ENCODE results near the gene SERPINI1.

The SERPINI1 gene

GRCh38 chr3:167735233-167736138 lies at the start of gene SERPINI1:
TSS of gene SERPINI1 (plus strand) at chr3:167735721. CDS start at chr3:167789129, 53,408 bp downstream.
- TF ChIP-seq GATA1 (IDR thresholded peaks at IDR 0.05; ENCODE audit: low read depth, low read length) (no peak), POLR2A (IDR thresholded peaks at IDR 0.05; ENCODE audit: low read length) (no peak)
- peak; percentile 85 for DNase-seq

GRCh38 chr3:167691366-167691765 lies 44.2 kb upstream of the SERPINI1 start:
- TF ChIP-seq POLR2A (IDR thresholded peaks at IDR 0.05; ENCODE audit: low read length) (no peak), GATA1 (IDR thresholded peaks at IDR 0.05; ENCODE audit: low read depth, low read length) (no peak)
- no peak for DNase-seq

- no peak for TF ChIP-seq POLR2A (IDR thresholded peaks at IDR 0.05; ENCODE audit: low read length)
- no peak for TF ChIP-seq GATA1 (IDR thresholded peaks at IDR 0.05; ENCODE audit: low read depth, low read length)
- no peak for DNase-seq
Observed at GRCh38 chr3:167694121-167694520, 41.4 kb upstream of the SERPINI1 start.

- DNase-seq, result no peak
- no peak for TF ChIP-seq GATA1 (IDR thresholded peaks at IDR 0.05; ENCODE audit: low read depth, low read length)
- TF ChIP-seq POLR2A (IDR thresholded peaks at IDR 0.05; ENCODE audit: low read length), result no peak
Observed at GRCh38 chr3:167700046-167700445, 35.5 kb upstream of the SERPINI1 start.

GRCh38 chr3:167700926-167701325 lies 34.6 kb upstream of the SERPINI1 start:
- no peak for DNase-seq
- no peak for TF ChIP-seq GATA1 (IDR thresholded peaks at IDR 0.05; ENCODE audit: low read depth, low read length)

- DNase-seq, result no peak
- TF ChIP-seq GATA1 (IDR thresholded peaks at IDR 0.05; ENCODE audit: low read depth, low read length), result no peak
- TF ChIP-seq POLR2A (IDR thresholded peaks at IDR 0.05; ENCODE audit: low read length), result no peak
Observed at GRCh38 chr3:167705840-167706239, 29.7 kb upstream of the SERPINI1 start.

GRCh38 chr3:167709690-167710089 lies 25.8 kb upstream of the SERPINI1 start:
- no peak for TF ChIP-seq GATA1 (IDR thresholded peaks at IDR 0.05; ENCODE audit: low read depth, low read length)
- DNase-seq, result peak in 1 of 2 experiments; percentile 67

- TF ChIP-seq GATA1 (IDR thresholded peaks at IDR 0.05; ENCODE audit: low read depth, low read length), result no peak
- no peak for TF ChIP-seq POLR2A (IDR thresholded peaks at IDR 0.05; ENCODE audit: low read length)
Observed at GRCh38 chr3:167710552-167710951, 25.0 kb upstream of the SERPINI1 start.

GRCh38 chr3:167711439-167711838 lies 24.1 kb upstream of the SERPINI1 start:
- TF ChIP-seq POLR2A (IDR thresholded peaks at IDR 0.05; ENCODE audit: low read length), result no peak
- TF ChIP-seq GATA1 (IDR thresholded peaks at IDR 0.05; ENCODE audit: low read depth, low read length), result no peak
- no peak for DNase-seq

More at GRCh38 chr3:167710552-167710951, 25.0 kb upstream of the SERPINI1 start:
- DNase-seq, result peak in 1 of 2 experiments; percentile 11

GRCh38 chr3:167712445-167712844 lies 23.1 kb upstream of the SERPINI1 start:
- TF ChIP-seq POLR2A (IDR thresholded peaks at IDR 0.05; ENCODE audit: low read length) (no peak), GATA1 (IDR thresholded peaks at IDR 0.05; ENCODE audit: low read depth, low read length) (no peak)
- no peak for DNase-seq

- no peak for TF ChIP-seq POLR2A (IDR thresholded peaks at IDR 0.05; ENCODE audit: low read length)
- TF ChIP-seq GATA1 (IDR thresholded peaks at IDR 0.05; ENCODE audit: low read depth, low read length), result no peak
- no peak for DNase-seq
Observed at GRCh38 chr3:167714871-167715270, 20.6 kb upstream of the SERPINI1 start.

- DNase-seq, result no peak
Observed at GRCh38 chr3:167716920-167717319, 18.6 kb upstream of the SERPINI1 start.

GRCh38 chr3:167718582-167718981 lies 16.9 kb upstream of the SERPINI1 start:
- DNase-seq, result peak in 1 of 2 experiments; percentile 23
- TF ChIP-seq POLR2A (IDR thresholded peaks at IDR 0.05; ENCODE audit: low read length) (no peak), GATA1 (IDR thresholded peaks at IDR 0.05; ENCODE audit: low read depth, low read length) (no peak)

More at GRCh38 chr3:167716920-167717319, 18.6 kb upstream of the SERPINI1 start:
- TF ChIP-seq POLR2A (IDR thresholded peaks at IDR 0.05; ENCODE audit: low read length) (no peak), GATA1 (IDR thresholded peaks at IDR 0.05; ENCODE audit: low read depth, low read length) (no peak)

GRCh38 chr3:167723025-167723512 lies 12.5 kb upstream of the SERPINI1 start:
- DNase-seq, result peak; percentile 12 to 43
- TF ChIP-seq GATA1 (IDR thresholded peaks at IDR 0.05; ENCODE audit: low read depth, low read length) (no peak), POLR2A (IDR thresholded peaks at IDR 0.05; ENCODE audit: low read length) (no peak)

GRCh38 chr3:167723872-167724271 lies 11.6 kb upstream of the SERPINI1 start:
- DNase-seq, result peak; percentile 87 to 93
- TF ChIP-seq GATA1 (IDR thresholded peaks at IDR 0.05; ENCODE audit: low read depth, low read length), result peak; percentile 15
- TF ChIP-seq POLR2A (IDR thresholded peaks at IDR 0.05; ENCODE audit: low read length), result peak; percentile 17

Data from erythroblast (primary cell).